Upper lobe of right lung (tissue), 1 donor: ENCODE results near the gene SLC25A21. TPM values are rescaled to one million over a fixed set of nuclear protein-coding genes. Genes with fewer than 3 reads are reported as not detected.

Experiments
- ATAC-seq: fragments of 200-7000 bp; cut with Tn5 transposase; one replicate; pipeline ENCODE4 v1.9.1; 2020; ENCODE audit warnings: mild to moderate bottlenecking, moderate library complexity
- DNase-seq: peaks from one replicate; pipeline ENCODE4 v3.0.0-alpha.2; 2020
- H3K27ac ChIP-seq: fragments of 200-600 bp; one replicate; pipeline ENCODE4 v1.8.0; 2022
- H3K27me3 ChIP-seq: fragments of 200-600 bp; one replicate; pipeline ENCODE4 v1.8.0; 2022; ENCODE audit warnings: mild to moderate bottlenecking
- H3K36me3 ChIP-seq: fragments of 200-600 bp; one replicate; pipeline ENCODE4 v1.8.0; 2022
- H3K4me1 ChIP-seq: fragments of 200-600 bp; one replicate; pipeline ENCODE4 v1.8.0; 2022
- H3K4me3 ChIP-seq: fragments of 200-600 bp; one replicate; pipeline ENCODE4 v1.8.0; 2022; ENCODE audit warnings: mild to moderate bottlenecking
- H3K9me3 ChIP-seq: fragments of 200-600 bp; one replicate; pipeline ENCODE4 v1.8.0; 2022
- CTCF ChIP-seq: fragments of 200-600 bp; IDR thresholded peaks from one replicate; pipeline ENCODE4 v1.8.0; 2022; ENCODE audit warnings: antibody characterized with exemption
- intact Hi-C: fragments of 100-400 bp; cut with DNase I; formaldehyde crosslinking; loops from one replicate; pipeline ENCODE4 v1.11.0; 2022
- total RNA-seq: library from RNA; stranded (reverse); fragmentation: NEBNext Ultra II Directional; extraction: Animal tissue kit (Norgen Biotek cat#: 25700); gene quantifications from one replicate; pipeline ENCODE4 v1.2.1, GENCODE V29; 2021
- donor health status: DM: no; HTN: yes; CAD: no; lungs with severe emphysema.

Gene SLC25A21
- total RNA-seq, 1 donor from 2014 or later = 0.35 TPM

DNA sequence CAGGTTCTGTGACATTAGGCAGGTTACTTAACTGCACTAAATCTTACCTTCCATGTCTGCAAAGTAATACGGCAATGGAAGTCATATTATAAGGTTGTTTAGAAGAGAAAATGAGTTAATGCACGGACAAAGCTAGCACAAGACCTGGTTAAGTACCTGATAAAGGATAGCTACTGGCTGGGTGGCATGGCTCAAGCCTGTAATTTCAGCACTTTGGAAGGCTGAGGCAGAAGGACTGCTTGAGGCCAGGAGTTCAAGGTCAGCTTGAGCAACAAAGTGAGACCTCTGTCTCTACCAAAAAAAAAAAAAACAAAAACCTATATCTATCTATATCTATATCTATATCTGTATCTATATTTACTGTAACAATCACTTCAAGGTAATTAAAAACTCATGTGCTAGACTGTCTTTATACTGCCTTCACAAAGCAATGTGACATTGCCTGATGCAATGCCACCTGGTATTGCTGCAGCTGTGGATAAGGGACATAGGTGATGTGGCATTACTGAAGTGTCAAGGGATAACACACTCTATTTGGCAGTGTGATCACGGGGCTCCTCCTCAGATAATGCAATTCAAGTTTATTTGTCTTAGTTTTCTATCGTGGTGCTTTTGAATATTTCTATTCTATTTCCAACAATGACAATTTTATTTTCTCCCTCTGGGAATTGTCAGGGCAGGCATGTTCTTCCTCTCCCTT lies 403.6 kb downstream of the SLC25A21 start:
- Histone ChIP-seq H3K4me1 (no peaks in the 10 kb centered on the region), H3K4me3 (no peak overlapping the region), H3K9me3 (no peaks in the 10 kb centered on the region), H3K27ac (no peak overlapping the region), H3K27me3 (no peaks in the 10 kb centered on the region), H3K36me3 (no peaks in the 10 kb centered on the region)
- ATAC-seq (no peak), DNase-seq (no peak)
- intact Hi-C loops = no loop called here
- no peak for TF ChIP-seq CTCF

DNA sequence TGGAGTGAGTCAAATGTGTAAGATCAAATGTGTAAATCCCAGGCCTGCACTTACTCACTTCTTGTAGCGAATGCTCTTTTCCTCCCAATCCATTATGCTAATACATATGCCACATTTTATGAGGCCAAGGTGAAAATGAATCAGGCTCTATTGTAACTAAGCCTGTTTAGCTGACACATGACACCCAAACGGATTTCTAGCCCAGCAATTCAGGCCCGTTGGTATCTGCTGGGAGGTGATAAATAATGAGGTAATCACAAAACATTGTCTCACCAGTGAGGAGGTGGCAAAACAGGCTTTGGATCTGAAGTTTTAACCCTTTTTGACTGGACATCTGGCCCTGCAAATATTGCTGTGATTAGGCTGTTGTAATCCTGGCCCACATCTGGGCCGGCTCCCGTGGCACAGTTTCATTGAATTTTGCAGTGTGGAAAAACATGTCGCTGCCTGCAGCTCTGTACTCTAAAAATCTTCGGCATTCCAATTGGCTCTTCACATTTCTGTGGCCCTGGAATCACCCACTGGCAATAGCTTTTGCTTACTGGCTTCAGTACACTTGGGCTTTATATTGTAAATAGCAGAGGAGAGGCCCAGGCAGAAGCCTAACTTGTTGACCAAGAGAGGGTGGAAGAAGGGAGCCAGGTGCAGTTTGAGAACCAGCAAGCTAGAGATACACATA lies 404.7 kb downstream of the SLC25A21 start:
- DNase-seq = no peak
- Histone ChIP-seq H3K27me3 (no peaks in the 10 kb centered on the region), H3K4me3 (no peak overlapping the region), H3K36me3 (no peaks in the 10 kb centered on the region), H3K27ac (no peak overlapping the region), H3K4me1 (no peaks in the 10 kb centered on the region), H3K9me3 (no peaks in the 10 kb centered on the region)
- intact Hi-C loops = no loop called here
- no peak for ATAC-seq
- TF ChIP-seq CTCF = no peak

DNA sequence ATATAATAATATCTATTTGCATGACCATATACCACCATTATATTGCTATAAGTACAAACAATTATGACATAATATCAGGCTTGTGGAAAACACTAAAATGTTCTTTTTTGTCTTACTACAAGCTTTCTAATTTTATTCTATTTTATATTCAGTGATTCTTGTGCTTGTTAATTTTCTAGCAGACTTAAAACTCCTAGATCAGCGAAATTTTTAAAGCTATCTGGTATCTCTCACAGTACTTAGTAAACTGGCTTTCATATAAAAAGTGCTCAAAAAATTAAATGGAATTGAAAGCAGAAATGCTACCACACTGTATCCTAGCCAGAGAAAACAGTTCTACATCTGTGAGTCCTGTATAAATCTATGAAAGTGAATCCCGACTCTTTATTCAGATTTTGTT lies 405.4 kb downstream of the SLC25A21 start:
- no peaks in the 10 kb centered on the region for H3K9me3 ChIP-seq
- no peaks in the 10 kb centered on the region for H3K4me1 ChIP-seq
- intact Hi-C loops = no loop called here
- H3K4me3 ChIP-seq = no peak overlapping the region
- no peak for TF ChIP-seq CTCF
- ATAC-seq = no peak
- no peak overlapping the region for H3K27ac ChIP-seq
- H3K36me3 ChIP-seq = no peaks in the 10 kb centered on the region
- DNase-seq = no peak
- no peaks in the 10 kb centered on the region for H3K27me3 ChIP-seq

- intact Hi-C loops = no loop called here
- no peaks in the 10 kb centered on the region for H3K36me3 ChIP-seq
- TF ChIP-seq CTCF = no peak
- no peaks in the 10 kb centered on the region for H3K27me3 ChIP-seq
- no peak for DNase-seq
- no peaks in the 10 kb centered on the region for H3K4me1 ChIP-seq
- no peak for ATAC-seq
- H3K27ac ChIP-seq = no peak overlapping the region
- H3K4me3 ChIP-seq = no peak overlapping the region
- no peaks in the 10 kb centered on the region for H3K9me3 ChIP-seq
These were observed 414.4 kb downstream of the SLC25A21 start for GRCh38 chr14:36757734-36758601.

DNA sequence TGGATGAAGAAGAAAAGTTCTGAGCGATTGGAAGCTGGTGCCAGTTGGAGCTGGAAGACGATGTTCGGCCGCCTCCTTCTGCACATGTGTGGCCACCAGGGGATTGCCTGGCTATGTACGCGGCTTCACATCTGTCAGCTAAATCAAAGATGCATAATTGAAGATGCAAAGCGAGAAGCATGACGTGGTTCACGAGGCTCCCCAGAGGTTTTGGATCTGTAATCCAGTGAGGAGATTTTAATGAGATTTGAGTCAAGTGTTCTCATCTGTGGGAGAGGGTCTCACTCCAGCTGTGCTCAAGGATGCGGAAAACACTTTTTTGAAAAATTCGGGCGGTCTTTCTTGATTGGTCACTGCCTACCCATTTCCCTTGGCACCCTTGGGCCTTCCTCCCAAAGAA lies 416.2 kb downstream of the SLC25A21 start:
- Histone ChIP-seq H3K9me3 (no peaks in the 10 kb centered on the region), H3K4me3 (no peak overlapping the region), H3K27me3 (no peaks in the 10 kb centered on the region), H3K36me3 (no peaks in the 10 kb centered on the region), H3K4me1 (no peaks in the 10 kb centered on the region), H3K27ac (no peak overlapping the region)
- intact Hi-C loops = no loop called here
- DNase-seq (no peak), ATAC-seq (no peak)
- TF ChIP-seq CTCF = no peak
